ENCODE results near the gene ATG7. TPM values are rescaled to one million over a fixed set of nuclear protein-coding genes. Genes with fewer than 3 reads are reported as not detected.

ATG7 gene, protein sequence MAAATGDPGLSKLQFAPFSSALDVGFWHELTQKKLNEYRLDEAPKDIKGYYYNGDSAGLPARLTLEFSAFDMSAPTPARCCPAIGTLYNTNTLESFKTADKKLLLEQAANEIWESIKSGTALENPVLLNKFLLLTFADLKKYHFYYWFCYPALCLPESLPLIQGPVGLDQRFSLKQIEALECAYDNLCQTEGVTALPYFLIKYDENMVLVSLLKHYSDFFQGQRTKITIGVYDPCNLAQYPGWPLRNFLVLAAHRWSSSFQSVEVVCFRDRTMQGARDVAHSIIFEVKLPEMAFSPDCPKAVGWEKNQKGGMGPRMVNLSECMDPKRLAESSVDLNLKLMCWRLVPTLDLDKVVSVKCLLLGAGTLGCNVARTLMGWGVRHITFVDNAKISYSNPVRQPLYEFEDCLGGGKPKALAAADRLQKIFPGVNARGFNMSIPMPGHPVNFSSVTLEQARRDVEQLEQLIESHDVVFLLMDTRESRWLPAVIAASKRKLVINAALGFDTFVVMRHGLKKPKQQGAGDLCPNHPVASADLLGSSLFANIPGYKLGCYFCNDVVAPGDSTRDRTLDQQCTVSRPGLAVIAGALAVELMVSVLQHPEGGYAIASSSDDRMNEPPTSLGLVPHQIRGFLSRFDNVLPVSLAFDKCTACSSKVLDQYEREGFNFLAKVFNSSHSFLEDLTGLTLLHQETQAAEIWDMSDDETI
- 10.9 TPM for polyA plus RNA-seq (2013, experiment 1 of 2)
- 9.7 TPM for polyA plus RNA-seq (2013, experiment 2 of 2)

DNA sequence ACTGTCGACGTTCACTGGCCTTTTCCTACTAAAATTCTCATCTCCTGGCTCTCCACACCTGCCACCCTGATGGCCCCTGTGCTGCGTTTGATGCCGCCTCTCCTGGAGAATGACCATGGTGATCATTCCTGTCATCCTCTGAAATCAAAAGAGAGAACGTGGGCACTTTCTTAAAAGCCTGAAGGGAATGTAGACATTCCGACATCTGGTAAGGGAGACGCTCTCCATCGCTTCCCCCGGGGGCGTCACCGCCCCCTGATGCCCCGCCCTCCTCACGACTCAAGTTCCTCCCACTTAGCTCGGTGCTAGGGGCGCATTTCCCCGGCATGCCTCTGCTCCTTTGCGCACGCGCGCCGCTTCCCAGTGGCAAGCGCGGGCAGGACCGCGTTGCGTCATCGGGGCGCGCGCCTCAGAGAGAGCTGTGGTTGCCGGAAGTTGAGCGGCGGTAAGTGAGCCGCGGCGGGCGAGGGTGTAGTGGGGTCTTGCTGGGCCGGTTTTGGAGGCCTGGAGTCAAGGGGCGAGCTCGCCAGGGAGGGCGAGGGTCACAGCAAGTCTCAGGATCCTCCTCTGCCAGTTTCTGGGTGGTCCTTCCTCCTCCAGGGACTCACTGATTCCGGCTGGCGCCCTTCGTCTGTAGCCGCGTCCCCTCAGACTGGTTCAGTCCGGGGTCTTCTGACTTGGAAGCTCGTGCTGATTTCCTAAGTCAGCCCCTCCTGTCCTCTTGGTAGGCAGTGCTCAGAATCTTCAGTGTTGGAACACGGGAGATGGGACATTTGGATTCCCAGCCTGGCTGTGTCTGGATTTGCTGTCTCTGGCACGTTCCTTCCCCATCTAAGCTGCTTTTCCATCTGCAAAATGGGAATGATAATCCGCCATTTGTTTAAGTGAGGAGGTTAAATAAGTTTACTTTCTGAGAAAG, at the start of gene ATG7:
TSS of gene ATG7 (plus strand) at position 412 of the 919 bp plus-strand sequence. CDS start 26,299 bp downstream, outside the sequence.
- Histone ChIP-seq H3K4me2 (ENCODE audit: insufficient read depth, low read length, poor library complexity, severe bottlenecking) (peak within 1 kb of the TSS; percentile 76), H3K9me3 (replicated peaks in 1 of 2; ENCODE audit: control insufficient read depth in 2 of 2, insufficient read depth in 1 of 2, low read depth in 1 of 2, low read length in 2 of 2) (no peaks in the 10 kb centered on the region), H3K27ac (replicated peaks; ENCODE audit: low read length) (no peak within 1 kb of the TSS), H3K4me3 (ENCODE audit: low read length in 2 of 2) (peak within 1 kb of the TSS; percentile 81 to 93), H3K23ac (ENCODE audit: low read depth, low read length, poor library complexity) (peak within 1 kb of the TSS; percentile 98), H3K27me3 (ENCODE audit: control insufficient read depth in 3 of 3, insufficient read depth in 3 of 3, low read depth in 1 of 3, low read length in 3 of 3) (no peaks in the 10 kb centered on the region), H3K14ac (ENCODE audit: low read length) (no peak within 1 kb of the TSS), H2BK15ac (ENCODE audit: low read length) (no peak within 1 kb of the TSS), H4K91ac (ENCODE audit: low read depth, low read length, poor library complexity) (no peak within 1 kb of the TSS), H2AK5ac (ENCODE audit: low read depth, low read length) (peak within 1 kb of the TSS; percentile 67), H3K36me3 (replicated peaks in 1 of 2; ENCODE audit: control insufficient read depth in 2 of 2, insufficient read depth in 2 of 2, low read length in 2 of 2) (peaks cover 0 to 1% of the 10 kb centered on the region in 2 donors), H2AFZ (ENCODE audit: low read length) (peak within 1 kb of the TSS; percentile 93), H4K8ac (ENCODE audit: low read depth, low read length) (no peak within 1 kb of the TSS), H3K4ac (ENCODE audit: low read length) (no peak within 1 kb of the TSS), H2BK5ac (ENCODE audit: low read length) (no peak within 1 kb of the TSS), H3K79me1 (ENCODE audit: low read depth, low read length) (peaks cover 2% of the 10 kb centered on the region), H2BK12ac (ENCODE audit: low read length) (no peak within 1 kb of the TSS), H3K4me1 (ENCODE audit: control insufficient read depth in 2 of 2, insufficient read depth in 1 of 2, low read depth in 1 of 2, low read length in 2 of 2) (peaks cover 3 to 5% of the 10 kb centered on the region in 2 donors), H3K18ac (ENCODE audit: low read length) (peak within 1 kb of the TSS; percentile 84), H2BK120ac (ENCODE audit: low read depth, low read length) (no peak within 1 kb of the TSS), H3K9ac (ENCODE audit: low read depth, low read length, poor library complexity) (peak within 1 kb of the TSS; percentile 89)
- WGBS, 2 donors (ENCODE audit: extremely low coverage in 2 of 2, insufficient read length in 2 of 2, insufficient replicate concordance in 1 of 2): no CpG with 5 or more reads among the region's 51 CpGs
- DNase-seq (ENCODE audit: low spot score): peak; percentile 95

DNA sequence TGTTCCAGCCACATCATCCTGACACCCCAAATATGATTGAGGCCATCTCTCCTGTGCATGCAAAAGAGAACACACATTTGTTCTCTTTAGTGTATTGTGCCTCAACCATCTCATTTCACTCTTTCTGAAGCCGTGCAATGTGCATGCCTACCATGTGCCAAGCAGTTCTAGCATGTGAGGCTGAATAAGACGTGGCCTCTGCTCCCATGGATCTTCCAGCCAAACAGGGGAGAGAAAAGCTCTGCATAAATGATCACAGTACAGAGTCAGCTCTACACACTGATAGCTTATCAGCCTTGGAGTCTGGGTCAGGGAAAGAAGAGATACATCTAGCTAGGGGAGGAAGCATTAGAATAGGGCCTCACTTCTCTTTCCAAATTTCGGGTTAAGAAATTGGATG, 48.2 kb upstream of the ATG7 start:
- H3K18ac ChIP-seq (ENCODE audit: low read length): no peak overlapping the region
- no peaks in the 10 kb centered on the region for H3K9me3 ChIP-seq (replicated peaks in 1 of 2; ENCODE audit: control insufficient read depth in 2 of 2, insufficient read depth in 1 of 2, low read depth in 1 of 2, low read length in 2 of 2)
- H2AFZ ChIP-seq (ENCODE audit: low read length): no peak overlapping the region
- no peak for DNase-seq (ENCODE audit: low spot score)
- H3K9ac ChIP-seq (ENCODE audit: low read depth, low read length, poor library complexity): no peak overlapping the region
- H3K27ac ChIP-seq (replicated peaks; ENCODE audit: low read length): no peak overlapping the region
- peaks cover 0 to 3% (median 0%) of the 10 kb centered on the region in 3 experiments for H3K27me3 ChIP-seq (ENCODE audit: control insufficient read depth in 3 of 3, insufficient read depth in 3 of 3, low read depth in 1 of 3, low read length in 3 of 3)
- no peak overlapping the region for H2AK5ac ChIP-seq (ENCODE audit: low read depth, low read length)
- H3K4ac ChIP-seq (ENCODE audit: low read length): no peak overlapping the region
- H3K4me3 ChIP-seq (ENCODE audit: low read length in 2 of 2): no peak overlapping the region
- H2BK120ac ChIP-seq (ENCODE audit: low read depth, low read length): no peak overlapping the region
- no peak overlapping the region for H4K8ac ChIP-seq (ENCODE audit: low read depth, low read length)
- H2BK12ac ChIP-seq (ENCODE audit: low read length): no peak overlapping the region
- no peak overlapping the region for H3K4me2 ChIP-seq (ENCODE audit: insufficient read depth, low read length, poor library complexity, severe bottlenecking)
- H4K91ac ChIP-seq (ENCODE audit: low read depth, low read length, poor library complexity): no peak overlapping the region
- no peaks in the 10 kb centered on the region for H3K79me1 ChIP-seq (ENCODE audit: low read depth, low read length)
- no peak overlapping the region for H3K23ac ChIP-seq (ENCODE audit: low read depth, low read length, poor library complexity)
- no peaks in the 10 kb centered on the region for H3K36me3 ChIP-seq (replicated peaks in 1 of 2; ENCODE audit: control insufficient read depth in 2 of 2, insufficient read depth in 2 of 2, low read length in 2 of 2)
- no peak overlapping the region for H3K14ac ChIP-seq (ENCODE audit: low read length)
- no peaks in the 10 kb centered on the region for H3K4me1 ChIP-seq (ENCODE audit: control insufficient read depth in 2 of 2, insufficient read depth in 1 of 2, low read depth in 1 of 2, low read length in 2 of 2)
- H2BK5ac ChIP-seq (ENCODE audit: low read length): no peak overlapping the region
- WGBS, 2 donors (ENCODE audit: extremely low coverage in 2 of 2, insufficient read length in 2 of 2, insufficient replicate concordance in 1 of 2): no CpG with 5 or more reads among the region's 3 CpGs
- no peak overlapping the region for H2BK15ac ChIP-seq (ENCODE audit: low read length)

- Histone ChIP-seq H3K4me3 (ENCODE audit: low read length in 2 of 2) (no peak overlapping the region), H3K9ac (ENCODE audit: low read depth, low read length, poor library complexity) (no peak overlapping the region), H2BK15ac (ENCODE audit: low read length) (no peak overlapping the region), H3K36me3 (replicated peaks in 1 of 2; ENCODE audit: control insufficient read depth in 2 of 2, insufficient read depth in 2 of 2, low read length in 2 of 2) (no peaks in the 10 kb centered on the region), H3K27me3 (ENCODE audit: control insufficient read depth in 3 of 3, insufficient read depth in 3 of 3, low read depth in 1 of 3, low read length in 3 of 3) (peaks cover 0 to 3% (median 0%) of the 10 kb centered on the region in 3 experiments), H3K4ac (ENCODE audit: low read length) (no peak overlapping the region), H2AFZ (ENCODE audit: low read length) (no peak overlapping the region), H3K79me1 (ENCODE audit: low read depth, low read length) (no peaks in the 10 kb centered on the region), H4K8ac (ENCODE audit: low read depth, low read length) (no peak overlapping the region), H2AK5ac (ENCODE audit: low read depth, low read length) (no peak overlapping the region), H3K18ac (ENCODE audit: low read length) (no peak overlapping the region), H2BK12ac (ENCODE audit: low read length) (no peak overlapping the region), H3K4me1 (ENCODE audit: control insufficient read depth in 2 of 2, insufficient read depth in 1 of 2, low read depth in 1 of 2, low read length in 2 of 2) (no peaks in the 10 kb centered on the region), H3K27ac (replicated peaks; ENCODE audit: low read length) (no peak overlapping the region), H4K91ac (ENCODE audit: low read depth, low read length, poor library complexity) (no peak overlapping the region), H3K23ac (ENCODE audit: low read depth, low read length, poor library complexity) (no peak overlapping the region), H3K4me2 (ENCODE audit: insufficient read depth, low read length, poor library complexity, severe bottlenecking) (no peak overlapping the region), H3K9me3 (replicated peaks in 1 of 2; ENCODE audit: control insufficient read depth in 2 of 2, insufficient read depth in 1 of 2, low read depth in 1 of 2, low read length in 2 of 2) (no peaks in the 10 kb centered on the region), H2BK120ac (ENCODE audit: low read depth, low read length) (no peak overlapping the region), H2BK5ac (ENCODE audit: low read length) (no peak overlapping the region), H3K14ac (ENCODE audit: low read length) (no peak overlapping the region)
- no CpG with 5 or more reads among the region's 3 CpGs for WGBS, 2 donors (ENCODE audit: extremely low coverage in 2 of 2, insufficient read length in 2 of 2, insufficient replicate concordance in 1 of 2)
- no peak for DNase-seq (ENCODE audit: low spot score)
These were observed 47.3 kb upstream of the ATG7 start for GRCh38 chr3:11224870-11225229.
